ENCODE data around the gene TNRC18. TPM values are rescaled to one million over a fixed set of nuclear protein-coding genes. Genes with fewer than 3 reads are reported as not detected.

TNRC18 gene
- total and polyA plus RNA-seq, 2 of the 8 experiments (the other 6 are each of a cell fraction or from before 2014, with no cell fraction given): 1.7 to 8.6 TPM

DNA sequence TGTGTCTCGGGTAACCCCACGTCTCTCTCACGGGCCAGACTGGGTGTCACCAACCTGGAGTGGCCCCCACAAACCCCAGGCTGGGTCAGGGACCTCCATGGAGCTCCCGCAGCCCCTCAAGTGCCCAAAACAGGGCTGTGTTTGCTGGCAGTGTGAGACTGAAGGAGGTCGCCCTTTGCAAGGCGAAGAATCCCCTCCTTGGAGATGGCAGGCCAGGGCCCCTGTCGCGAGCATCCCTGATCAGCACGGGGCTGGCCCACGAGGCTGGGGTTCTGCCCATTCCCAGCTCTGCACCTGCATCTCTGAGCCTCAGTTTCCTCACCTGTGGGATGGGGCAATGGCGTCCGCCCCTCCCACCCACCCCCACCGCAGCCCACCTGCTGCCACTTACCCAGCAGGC lies 78.5 kb downstream of the TNRC18 start (continued):
- TF ChIP-seq TEAD4 (IDR thresholded peaks at IDR 0.05; ENCODE audit: low read depth, low read length): no peak
- TF ChIP-seq, protein P1, sequence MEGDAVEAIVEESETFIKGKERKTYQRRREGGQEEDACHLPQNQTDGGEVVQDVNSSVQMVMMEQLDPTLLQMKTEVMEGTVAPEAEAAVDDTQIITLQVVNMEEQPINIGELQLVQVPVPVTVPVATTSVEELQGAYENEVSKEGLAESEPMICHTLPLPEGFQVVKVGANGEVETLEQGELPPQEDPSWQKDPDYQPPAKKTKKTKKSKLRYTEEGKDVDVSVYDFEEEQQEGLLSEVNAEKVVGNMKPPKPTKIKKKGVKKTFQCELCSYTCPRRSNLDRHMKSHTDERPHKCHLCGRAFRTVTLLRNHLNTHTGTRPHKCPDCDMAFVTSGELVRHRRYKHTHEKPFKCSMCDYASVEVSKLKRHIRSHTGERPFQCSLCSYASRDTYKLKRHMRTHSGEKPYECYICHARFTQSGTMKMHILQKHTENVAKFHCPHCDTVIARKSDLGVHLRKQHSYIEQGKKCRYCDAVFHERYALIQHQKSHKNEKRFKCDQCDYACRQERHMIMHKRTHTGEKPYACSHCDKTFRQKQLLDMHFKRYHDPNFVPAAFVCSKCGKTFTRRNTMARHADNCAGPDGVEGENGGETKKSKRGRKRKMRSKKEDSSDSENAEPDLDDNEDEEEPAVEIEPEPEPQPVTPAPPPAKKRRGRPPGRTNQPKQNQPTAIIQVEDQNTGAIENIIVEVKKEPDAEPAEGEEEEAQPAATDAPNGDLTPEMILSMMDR (IDR thresholded peaks at IDR 0.05; ENCODE audit: control extremely low read depth in 1 of 3, insufficient read depth in 1 of 3, low read depth in 1 of 3, low read length in 3 of 3): no peak
